ENCODE measurements around the gene PRSS3. TPM values are rescaled to one million over a fixed set of nuclear protein-coding genes. Genes with fewer than 3 reads are reported as not detected.
"Not testable (repeated sequence)": the region's sequence is repeated elsewhere in the genome, so short reads cannot be mapped to it uniquely, and the experiment has no call there.

The PRSS3 gene
- total RNA-seq, 3 donors from 2014 or later: 0.33 TPM; not detected in 2

- no peaks in the 10 kb centered on the region for H3K9me3 ChIP-seq
- TF ChIP-seq CTCF (IDR thresholded peaks at IDR 0.05): no peak
- TF ChIP-seq POLR2A (IDR thresholded peaks at IDR 0.05): no peak
- no peak for TF ChIP-seq POLR2AphosphoS5 (IDR thresholded peaks at IDR 0.05)
- intact Hi-C loops (cut with DNase I; ENCODE audit: low total_unique reads): loop anchor here (10.0 kb wide), 1 partner anchor 202 kb away; no protein-coding TSS in a partner anchor
- H3K36me3 ChIP-seq: no peaks in the 10 kb centered on the region
- no peaks in the 10 kb centered on the region for H3K4me1 ChIP-seq
- H3K4me3 ChIP-seq: no peak overlapping the region
- DNase-seq (ENCODE audit: low spot score in 2 of 2): no peak
- no peak overlapping the region for H3K27ac ChIP-seq
- H3K27me3 ChIP-seq: no peaks in the 10 kb centered on the region
Measured at GRCh38 chr9:33782395-33783152, 12.8 kb upstream of the PRSS3 start.

DNA sequence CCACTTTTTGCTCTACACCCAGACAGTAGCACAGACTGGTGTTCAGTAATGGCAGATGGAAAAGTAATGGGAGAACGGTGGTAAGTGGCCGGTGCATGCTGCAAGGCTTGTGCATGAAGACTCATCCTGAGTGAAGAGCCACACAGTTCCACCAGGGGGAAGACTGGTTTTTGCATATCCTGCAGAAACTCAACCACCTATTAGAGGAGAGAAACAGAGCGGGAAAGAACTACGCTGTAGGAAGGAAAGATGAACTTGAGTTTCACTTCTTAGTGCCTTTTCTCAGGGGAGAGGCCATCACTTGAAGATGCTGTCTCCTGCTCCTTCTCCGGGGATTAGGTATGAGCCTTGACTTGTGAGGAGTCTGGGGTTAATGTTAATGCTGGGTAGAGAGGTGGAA is 9.4 kb upstream of the PRSS3 start:
- no peak overlapping the region for H3K4me3 ChIP-seq
- H3K27me3 ChIP-seq: no peaks in the 10 kb centered on the region
- intact Hi-C loops (cut with DNase I; ENCODE audit: low total_unique reads): loop anchor here (10.0 kb wide), 1 partner anchor 199 kb away; no protein-coding TSS in a partner anchor
- no peak overlapping the region for H3K27ac ChIP-seq
- H3K9me3 ChIP-seq: no peaks in the 10 kb centered on the region
- DNase-seq (ENCODE audit: low spot score in 2 of 2): no peak
- no peaks in the 10 kb centered on the region for H3K36me3 ChIP-seq
- no peaks in the 10 kb centered on the region for H3K4me1 ChIP-seq
- TF ChIP-seq CTCF (IDR thresholded peaks at IDR 0.05) (no peak), POLR2AphosphoS5 (IDR thresholded peaks at IDR 0.05) (no peak), POLR2A (IDR thresholded peaks at IDR 0.05) (no peak)

GRCh38 chr9:33786681-33787080 is 8.7 kb upstream of the PRSS3 start:
- no peaks in the 10 kb centered on the region for H3K36me3 ChIP-seq
- no peak for DNase-seq (ENCODE audit: low spot score in 2 of 2)
- no peak overlapping the region for H3K4me3 ChIP-seq
- H3K27me3 ChIP-seq: no peaks in the 10 kb centered on the region
- H3K27ac ChIP-seq: no peak overlapping the region
- H3K9me3 ChIP-seq: no peaks in the 10 kb centered on the region
- no peaks in the 10 kb centered on the region for H3K4me1 ChIP-seq
- intact Hi-C loops (cut with DNase I; ENCODE audit: low total_unique reads): loop anchor here (10.0 kb wide), 1 partner anchor 198 kb away; no protein-coding TSS in a partner anchor
- TF ChIP-seq CTCF (IDR thresholded peaks at IDR 0.05) (no peak), POLR2A (IDR thresholded peaks at IDR 0.05) (no peak), POLR2AphosphoS5 (IDR thresholded peaks at IDR 0.05) (no peak)

DNA sequence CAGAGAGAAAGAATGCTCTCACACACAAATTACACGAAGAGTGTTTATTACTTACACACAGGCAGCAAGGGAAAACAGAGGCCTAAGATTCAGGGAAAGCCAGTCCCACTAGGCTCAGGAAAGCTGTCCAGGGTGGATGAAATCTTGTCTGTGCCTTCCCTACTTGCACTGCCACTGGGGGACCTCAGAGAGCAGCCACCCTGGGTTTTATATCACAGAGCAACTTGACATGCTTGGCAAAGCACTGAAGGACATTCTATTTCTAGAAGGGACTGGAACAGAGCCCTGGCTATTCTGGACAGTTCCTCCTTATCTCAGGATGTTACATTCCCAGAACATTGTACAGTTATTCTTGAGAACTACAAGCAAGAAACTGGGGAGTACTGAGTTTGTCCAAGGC is 7.5 kb upstream of the PRSS3 start:
- no peaks in the 10 kb centered on the region for H3K4me1 ChIP-seq
- no peak for TF ChIP-seq CTCF (IDR thresholded peaks at IDR 0.05)
- no peak for TF ChIP-seq POLR2AphosphoS5 (IDR thresholded peaks at IDR 0.05)
- no peak for TF ChIP-seq POLR2A (IDR thresholded peaks at IDR 0.05)
- H3K27me3 ChIP-seq: no peaks in the 10 kb centered on the region
- no peak overlapping the region for H3K27ac ChIP-seq
- H3K9me3 ChIP-seq: no peaks in the 10 kb centered on the region
- H3K36me3 ChIP-seq: no peaks in the 10 kb centered on the region
- no peak overlapping the region for H3K4me3 ChIP-seq
- DNase-seq (ENCODE audit: low spot score in 2 of 2): no peak
- intact Hi-C loops (cut with DNase I; ENCODE audit: low total_unique reads): loop anchor here (10.0 kb wide), 1 partner anchor 197 kb away; no protein-coding TSS in a partner anchor

DNA sequence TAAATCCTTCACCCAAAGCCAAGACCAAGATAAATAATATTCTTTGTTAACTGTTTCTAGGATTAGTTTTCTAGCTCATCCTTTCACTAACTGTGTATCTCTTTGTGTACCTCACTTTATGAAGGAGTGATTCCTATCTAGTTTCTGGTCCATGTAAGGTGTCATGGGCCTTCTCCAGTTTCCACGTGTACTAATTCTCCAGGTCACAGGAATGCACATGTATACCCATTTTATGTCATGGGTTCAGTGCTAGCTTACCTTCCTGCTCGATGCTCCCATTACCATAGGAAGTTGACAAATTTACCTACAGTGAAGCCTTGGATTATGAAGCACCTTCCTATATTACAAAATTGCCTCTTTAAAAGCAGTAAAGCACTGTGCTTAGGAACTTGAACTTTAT is 5.9 kb upstream of the PRSS3 start:
- not testable (repeated sequence) for H3K36me3 ChIP-seq; H3K9me3 ChIP-seq; DNase-seq (ENCODE audit: low spot score in 2 of 2); H3K27me3 ChIP-seq; H3K4me3 ChIP-seq; H3K27ac ChIP-seq; H3K4me1 ChIP-seq
- intact Hi-C loops (cut with DNase I; ENCODE audit: low total_unique reads): loop anchor here (10.0 kb wide), 1 partner anchor 195 kb away; no protein-coding TSS in a partner anchor

All from breast epithelium (tissue), 4 donors.